ENCODE data around the gene UBE3C. TPM values are rescaled to one million over a fixed set of nuclear protein-coding genes. Genes with fewer than 3 reads are reported as not detected.

Gene UBE3C
- total RNA-seq, 4 donors from 2014 or later: 60.7 to 68.7 (median 64.7) TPM

- H3K36me3 ChIP-seq: no peaks in the 10 kb centered on the region
- no peak for DNase-seq (ENCODE audit: low spot score in 2 of 2)
- peaks cover 0 to 7% (median 0%) of the 10 kb centered on the region in 4 donors for H3K4me1 ChIP-seq
- 68% methylated on average over 34 of the region's 37 CpGs for WGBS, 2 donors
- H3K9me3 ChIP-seq: no peaks in the 10 kb centered on the region
- TF ChIP-seq EP300 (IDR thresholded peaks at IDR 0.05) (no peak), POLR2A (IDR thresholded peaks at IDR 0.05) (no peak), CTCF (IDR thresholded peaks at IDR 0.05) (no peak)
- H3K4me3 ChIP-seq: peak overlapping the region in 1 of 4 donors; percentile 17
- no peaks in the 10 kb centered on the region for H3K27me3 ChIP-seq
- H3K27ac ChIP-seq: no peak overlapping the region
These were observed 161.1 kb downstream of the UBE3C start for GRCh38 chr7:157299613-157300368.

GRCh38 chr7:157300369-157300825, 161.7 kb downstream of the UBE3C start:
- no peak for DNase-seq (ENCODE audit: low spot score in 2 of 2)
- TF ChIP-seq CTCF (IDR thresholded peaks at IDR 0.05) (no peak), POLR2A (IDR thresholded peaks at IDR 0.05) (no peak), EP300 (IDR thresholded peaks at IDR 0.05) (no peak)
- Histone ChIP-seq H3K4me3 (peak overlapping the region in 1 of 4 donors; percentile 17), H3K4me1 (peaks cover 0 to 7% (median 0%) of the 10 kb centered on the region in 4 donors), H3K36me3 (no peaks in the 10 kb centered on the region), H3K9me3 (no peaks in the 10 kb centered on the region), H3K27me3 (no peaks in the 10 kb centered on the region), H3K27ac (no peak overlapping the region)
- WGBS, 2 donors: 56 to 74% methylated on average over 29 of the region's 29 CpGs

GRCh38 chr7:157301610-157302120, 162.9 kb downstream of the UBE3C start:
- Histone ChIP-seq H3K9me3 (no peaks in the 10 kb centered on the region), H3K4me3 (no peak overlapping the region), H3K27ac (peak overlapping the region in 1 of 4 donors; percentile 57), H3K4me1 (peaks cover 0 to 7% (median 0%) of the 10 kb centered on the region in 4 donors), H3K27me3 (no peaks in the 10 kb centered on the region), H3K36me3 (no peaks in the 10 kb centered on the region)
- TF ChIP-seq EP300 (IDR thresholded peaks at IDR 0.05): no peak
- no peak for TF ChIP-seq POLR2A (IDR thresholded peaks at IDR 0.05)
- no peak for TF ChIP-seq CTCF (IDR thresholded peaks at IDR 0.05)
- 68 to 70% methylated on average over 10 of the region's 10 CpGs for WGBS, 2 donors
- no peak for DNase-seq (ENCODE audit: low spot score in 2 of 2)

GRCh38 chr7:157306846-157307838, 168.4 kb downstream of the UBE3C start:
- H3K36me3 ChIP-seq: no peaks in the 10 kb centered on the region
- H3K9me3 ChIP-seq: no peaks in the 10 kb centered on the region
- no peak overlapping the region for H3K4me3 ChIP-seq
- DNase-seq (ENCODE audit: low spot score in 2 of 2): no peak
- no peak overlapping the region for H3K27ac ChIP-seq
- H3K27me3 ChIP-seq: no peaks in the 10 kb centered on the region
- WGBS, 2 donors: 79 to 87% methylated on average over 27 of the region's 27 CpGs
- peaks cover 0 to 13% (median 0%) of the 10 kb centered on the region in 4 donors for H3K4me1 ChIP-seq
- TF ChIP-seq CTCF (IDR thresholded peaks at IDR 0.05) (no peak), EP300 (IDR thresholded peaks at IDR 0.05) (no peak), POLR2A (IDR thresholded peaks at IDR 0.05) (no peak)
